ENCODE data around the gene IL21R. TPM values are rescaled to one million over a fixed set of nuclear protein-coding genes. Genes with fewer than 3 reads are reported as not detected.

IL21R gene
- total and polyA plus RNA-seq, 11 donors, result 0.04 to 6.0 (median 0.26) TPM; not detected in 1

DNA sequence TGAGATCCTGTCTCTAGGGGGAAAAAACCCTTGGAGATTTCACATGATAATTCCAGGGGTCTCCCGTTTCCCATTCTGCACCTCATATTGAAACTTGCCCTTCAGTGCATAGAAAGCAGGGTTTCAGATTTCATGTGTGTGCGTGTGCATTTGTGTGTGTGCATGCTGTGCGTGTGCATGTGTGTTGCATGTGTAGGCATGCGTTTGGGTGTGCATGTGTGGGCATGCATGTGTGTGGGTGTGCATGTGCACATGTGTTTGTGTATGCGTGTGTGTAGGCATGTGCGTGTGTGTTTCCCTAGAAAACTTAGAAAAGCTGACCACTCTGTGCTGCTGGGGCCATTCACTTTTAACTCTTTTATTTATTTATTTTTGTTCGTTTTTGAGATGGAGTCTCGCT is 40.0 kb downstream of the IL21R start:
- ATAC-seq, result no peak
- TF ChIP-seq, protein P1, sequence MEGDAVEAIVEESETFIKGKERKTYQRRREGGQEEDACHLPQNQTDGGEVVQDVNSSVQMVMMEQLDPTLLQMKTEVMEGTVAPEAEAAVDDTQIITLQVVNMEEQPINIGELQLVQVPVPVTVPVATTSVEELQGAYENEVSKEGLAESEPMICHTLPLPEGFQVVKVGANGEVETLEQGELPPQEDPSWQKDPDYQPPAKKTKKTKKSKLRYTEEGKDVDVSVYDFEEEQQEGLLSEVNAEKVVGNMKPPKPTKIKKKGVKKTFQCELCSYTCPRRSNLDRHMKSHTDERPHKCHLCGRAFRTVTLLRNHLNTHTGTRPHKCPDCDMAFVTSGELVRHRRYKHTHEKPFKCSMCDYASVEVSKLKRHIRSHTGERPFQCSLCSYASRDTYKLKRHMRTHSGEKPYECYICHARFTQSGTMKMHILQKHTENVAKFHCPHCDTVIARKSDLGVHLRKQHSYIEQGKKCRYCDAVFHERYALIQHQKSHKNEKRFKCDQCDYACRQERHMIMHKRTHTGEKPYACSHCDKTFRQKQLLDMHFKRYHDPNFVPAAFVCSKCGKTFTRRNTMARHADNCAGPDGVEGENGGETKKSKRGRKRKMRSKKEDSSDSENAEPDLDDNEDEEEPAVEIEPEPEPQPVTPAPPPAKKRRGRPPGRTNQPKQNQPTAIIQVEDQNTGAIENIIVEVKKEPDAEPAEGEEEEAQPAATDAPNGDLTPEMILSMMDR (IDR thresholded peaks at IDR 0.05), result no peak
- no peak for TF ChIP-seq POLR2A (IDR thresholded peaks at IDR 0.05)
- Histone ChIP-seq H3K27me3 (peaks cover 0 to 7% (median 0%) of the 10 kb centered on the region in 9 donors), H3K4me1 (no peaks in the 10 kb centered on the region), H3K9me3 (peaks cover 0 to 14% (median 10%) of the 10 kb centered on the region in 12 donors), H3K36me3 (peaks cover 0 to 32% (median 0%) of the 10 kb centered on the region in 9 donors), H3K4me3 (no peak overlapping the region), H3K27ac (no peak overlapping the region)
- 93 to 95% (median 94%) methylated on average over 8 of the region's 8 CpGs for WGBS, 4 donors
- intact Hi-C loops (cut with DNase I), result no loop called here
- no peak for DNase-seq

DNA sequence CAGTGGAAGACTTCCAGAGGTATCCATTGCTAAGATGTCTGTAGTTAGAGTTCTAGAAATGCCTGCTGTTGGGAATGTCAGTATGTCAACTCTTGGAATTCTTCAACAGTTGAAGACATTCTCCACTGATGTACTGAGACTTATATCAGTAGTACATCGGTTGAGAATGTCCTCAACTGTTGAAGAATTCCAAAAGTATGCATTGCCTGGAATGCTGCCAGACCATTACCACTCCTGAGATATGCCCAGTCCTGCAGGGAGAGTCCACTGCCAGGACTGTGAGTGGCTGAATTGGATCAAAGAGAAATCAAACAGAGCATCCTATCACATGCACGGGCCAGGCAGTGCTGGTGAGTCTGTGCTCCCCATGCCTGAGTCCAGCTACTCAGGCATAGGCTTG is 42.0 kb downstream of the IL21R start:
- ATAC-seq (no peak), DNase-seq (no peak)
- no peak overlapping the region for H3K4me3 ChIP-seq
- H3K27ac ChIP-seq, result no peak overlapping the region
- 17 to 45% (median 36%) methylated on average over 2 of the region's 2 CpGs for WGBS, 4 donors
- intact Hi-C loops (cut with DNase I), result no loop called here
- H3K9me3 ChIP-seq, result peaks cover 0 to 14% (median 10%) of the 10 kb centered on the region in 12 donors
- H3K27me3 ChIP-seq, result peaks cover 0 to 22% (median 7%) of the 10 kb centered on the region in 9 donors
- TF ChIP-seq POLR2A (IDR thresholded peaks at IDR 0.05), result no peak
- TF ChIP-seq, protein P1 (IDR thresholded peaks at IDR 0.05), result no peak
- peaks cover 0 to 5% (median 0%) of the 10 kb centered on the region in 12 donors for H3K4me1 ChIP-seq
- H3K36me3 ChIP-seq, result peaks cover 0 to 34% (median 0%) of the 10 kb centered on the region in 9 donors

- DNase-seq (no peak), ATAC-seq (no peak)
- H3K4me1 ChIP-seq, result peaks cover 0 to 10% (median 0%) of the 10 kb centered on the region in 12 donors
- TF ChIP-seq, protein P1 (IDR thresholded peaks at IDR 0.05), result no peak
- TF ChIP-seq POLR2A (IDR thresholded peaks at IDR 0.05), result no peak
- intact Hi-C loops (cut with DNase I), result no loop called here
- peaks cover 0 to 14% (median 10%) of the 10 kb centered on the region in 12 donors for H3K9me3 ChIP-seq
- 88 to 93% (median 91%) methylated on average over 5 of the region's 5 CpGs for WGBS, 4 donors
- peaks cover 0 to 24% (median 9%) of the 10 kb centered on the region in 9 donors for H3K27me3 ChIP-seq
- no peak overlapping the region for H3K27ac ChIP-seq
- peaks cover 0 to 30% (median 0%) of the 10 kb centered on the region in 9 donors for H3K36me3 ChIP-seq
- no peak overlapping the region for H3K4me3 ChIP-seq
Observed at GRCh38 chr16:27444470-27444869, 42.5 kb downstream of the IL21R start.

- Histone ChIP-seq H3K27ac (no peak overlapping the region), H3K36me3 (peaks cover 0 to 26% (median 0%) of the 10 kb centered on the region in 9 donors), H3K4me3 (no peak overlapping the region), H3K9me3 (peaks cover 0 to 14% (median 10%) of the 10 kb centered on the region in 12 donors), H3K4me1 (peaks cover 0 to 21% (median 0%) of the 10 kb centered on the region in 12 donors), H3K27me3 (peaks cover 0 to 34% (median 14%) of the 10 kb centered on the region in 9 donors)
- intact Hi-C loops (cut with DNase I), result no loop called here
- ATAC-seq (no peak), DNase-seq (peak in 1 of 5 donors; percentile 2)
- TF ChIP-seq, protein P1 (IDR thresholded peaks at IDR 0.05), result no peak
- no peak for TF ChIP-seq POLR2A (IDR thresholded peaks at IDR 0.05)
- WGBS, 4 donors, result 85 to 96% (median 91%) methylated on average over 12 of the region's 12 CpGs
Observed at GRCh38 chr16:27445502-27446175, 43.7 kb downstream of the IL21R start.

Data from heart left ventricle (tissue), 16 donors.